Measurements from ENCODE around the gene NME4. TPM values are rescaled to one million over a fixed set of nuclear protein-coding genes. Genes with fewer than 3 reads are reported as not detected.
"Not testable (repeated sequence)": the region's sequence is repeated elsewhere in the genome, so short reads cannot be mapped to it uniquely, and the experiment has no call there.

NME4 gene
- polyA plus RNA-seq, 4 donors = 13.0 to 77.2 (median 34.9) TPM

- H3K27ac ChIP-seq (ENCODE audit: low read depth in 1 of 3, low read length in 2 of 3); H3K4me3 ChIP-seq (ENCODE audit: low read depth in 1 of 3, low read length in 3 of 3); DNase-seq; H3K9me3 ChIP-seq (ENCODE audit: control insufficient read depth in 2 of 2, insufficient read depth in 1 of 2, low read depth in 1 of 2, low read length in 1 of 2); H3K27me3 ChIP-seq (ENCODE audit: control insufficient read depth in 3 of 3, insufficient read depth in 3 of 3, low read length in 3 of 3); H3K4me1 ChIP-seq (ENCODE audit: control insufficient read depth in 3 of 3, insufficient read depth in 2 of 3, low read depth in 1 of 3, low read length in 2 of 3); FAIRE-seq: not testable (repeated sequence)
- peaks cover 3 to 28% (median 4%) of the 10 kb centered on the region in 3 donors for H3K36me3 ChIP-seq (ENCODE audit: control insufficient read depth in 3 of 3, insufficient read depth in 2 of 3, low read depth in 1 of 3, low read length in 3 of 3)
- 93 to 100% (median 96%) methylated on average over 3 of the region's 3 CpGs for WGBS, 3 donors
Observed at GRCh38 chr16:415170-415498, 18.1 kb downstream of the NME4 start.

DNA sequence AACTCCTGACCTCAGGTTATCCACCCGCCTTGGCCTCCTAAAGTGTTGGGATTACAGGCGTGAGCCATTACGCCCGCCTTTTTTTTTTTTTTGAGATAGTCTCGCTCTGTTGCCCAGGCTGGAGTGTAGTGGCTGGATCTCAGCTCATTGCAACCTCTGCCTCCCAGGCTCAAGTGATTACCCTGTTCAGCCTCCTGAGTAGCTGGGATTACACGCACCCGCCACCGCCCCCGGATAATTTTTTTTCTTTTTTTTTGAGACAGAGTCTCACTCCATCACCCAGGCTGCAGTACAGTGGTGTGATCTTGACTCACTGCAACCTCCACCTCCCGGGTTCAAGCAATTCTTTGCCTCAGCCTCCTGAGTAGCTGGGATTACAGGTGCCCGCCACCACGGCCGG, 25.2 kb downstream of the NME4 start:
- not testable (repeated sequence) for FAIRE-seq; H3K9me3 ChIP-seq (ENCODE audit: control insufficient read depth in 2 of 2, insufficient read depth in 1 of 2, low read depth in 1 of 2, low read length in 1 of 2)
- WGBS, 3 donors = 91 to 93% (median 93%) methylated on average over 12 to 13 of the region's 13 CpGs

GRCh38 chr16:424033-424622, 27.1 kb downstream of the NME4 start:
- no peaks in the 10 kb centered on the region for H3K36me3 ChIP-seq (ENCODE audit: control insufficient read depth in 3 of 3, insufficient read depth in 2 of 3, low read depth in 1 of 3, low read length in 3 of 3)
- no peaks in the 10 kb centered on the region for H3K9me3 ChIP-seq (ENCODE audit: control insufficient read depth in 2 of 2, insufficient read depth in 1 of 2, low read depth in 1 of 2, low read length in 1 of 2)
- peak overlapping the region in 1 of 3 donors; percentile 81 for H3K4me3 ChIP-seq (ENCODE audit: low read depth in 1 of 3, low read length in 3 of 3)
- 16 to 44% (median 26%) methylated on average over 20 of the region's 20 CpGs for WGBS, 3 donors
- FAIRE-seq = no peak
- H3K27me3 ChIP-seq (ENCODE audit: control insufficient read depth in 3 of 3, insufficient read depth in 3 of 3, low read length in 3 of 3) = peaks cover 0 to 13% (median 0%) of the 10 kb centered on the region in 3 donors
- peak; percentile 41 to 48 for DNase-seq
- H3K27ac ChIP-seq (ENCODE audit: low read depth in 1 of 3, low read length in 2 of 3) = peak overlapping the region in 1 of 3 donors; percentile 95
- H3K4me1 ChIP-seq (ENCODE audit: control insufficient read depth in 3 of 3, insufficient read depth in 2 of 3, low read depth in 1 of 3, low read length in 2 of 3) = peaks cover 0 to 25% (median 0%) of the 10 kb centered on the region in 3 donors

More for the DNA sequence above, 25.2 kb downstream of the NME4 start:
- H3K36me3 ChIP-seq (ENCODE audit: control insufficient read depth in 3 of 3, insufficient read depth in 2 of 3, low read depth in 1 of 3, low read length in 3 of 3); H3K27ac ChIP-seq (ENCODE audit: low read depth in 1 of 3, low read length in 2 of 3); H3K4me3 ChIP-seq (ENCODE audit: low read depth in 1 of 3, low read length in 3 of 3); DNase-seq: not testable (repeated sequence)
- Histone ChIP-seq H3K27me3 (ENCODE audit: control insufficient read depth in 3 of 3, insufficient read depth in 3 of 3, low read length in 3 of 3) (peaks cover 0 to 13% (median 0%) of the 10 kb centered on the region in 3 donors), H3K4me1 (ENCODE audit: control insufficient read depth in 3 of 3, insufficient read depth in 2 of 3, low read depth in 1 of 3, low read length in 2 of 3) (peaks cover 0 to 13% (median 0%) of the 10 kb centered on the region in 3 donors)

- Histone ChIP-seq H3K4me1 (ENCODE audit: control insufficient read depth in 3 of 3, insufficient read depth in 2 of 3, low read depth in 1 of 3, low read length in 2 of 3) (peaks cover 0 to 25% (median 0%) of the 10 kb centered on the region in 3 donors), H3K27me3 (ENCODE audit: control insufficient read depth in 3 of 3, insufficient read depth in 3 of 3, low read length in 3 of 3) (peaks cover 0 to 13% (median 0%) of the 10 kb centered on the region in 3 donors), H3K27ac (ENCODE audit: low read depth in 1 of 3, low read length in 2 of 3) (peak overlapping the region; percentile 21 to 95 (median 94)), H3K4me3 (ENCODE audit: low read depth in 1 of 3, low read length in 3 of 3) (peak overlapping the region; percentile 72 to 81 (median 78)), H3K36me3 (ENCODE audit: control insufficient read depth in 3 of 3, insufficient read depth in 2 of 3, low read depth in 1 of 3, low read length in 3 of 3) (no peaks in the 10 kb centered on the region), H3K9me3 (ENCODE audit: control insufficient read depth in 2 of 2, insufficient read depth in 1 of 2, low read depth in 1 of 2, low read length in 1 of 2) (no peaks in the 10 kb centered on the region)
- no peak for FAIRE-seq
- DNase-seq = peak in 1 of 2 donors; percentile 42
- WGBS, 3 donors = 5 to 11% (median 9%) methylated on average over 31 of the region's 31 CpGs
Observed at GRCh38 chr16:424623-425081, 27.7 kb downstream of the NME4 start.

GRCh38 chr16:425082-425718, 28.2 kb downstream of the NME4 start, which contains the start of gene RAB11FIP3:
TSS of gene RAB11FIP3 (plus strand) at chr16:425649. CDS start at chr16:426007, 358 bp downstream.
- no peak for FAIRE-seq
- H3K9me3 ChIP-seq (ENCODE audit: control insufficient read depth in 2 of 2, insufficient read depth in 1 of 2, low read depth in 1 of 2, low read length in 1 of 2) = no peaks in the 10 kb centered on the region
- WGBS, 3 donors = 0 to 1% (median 1%) methylated on average over 62 to 77 of the region's 77 CpGs

GRCh38 chr16:425740-426114, 28.7 kb downstream of the NME4 start:
- H3K27me3 ChIP-seq (ENCODE audit: control insufficient read depth in 3 of 3, insufficient read depth in 3 of 3, low read length in 3 of 3) = peaks cover 0 to 11% (median 0%) of the 10 kb centered on the region in 3 donors
- 0 to 1% (median 1%) methylated on average over 12 to 63 of the region's 63 CpGs for WGBS, 3 donors
- H3K36me3 ChIP-seq (ENCODE audit: control insufficient read depth in 3 of 3, insufficient read depth in 2 of 3, low read depth in 1 of 3, low read length in 3 of 3) = peaks cover 0 to 3% (median 0%) of the 10 kb centered on the region in 3 donors
- peak overlapping the region in 2 of 3 donors; percentile 94 to 95 for H3K27ac ChIP-seq (ENCODE audit: low read depth in 1 of 3, low read length in 2 of 3)
- no peaks in the 10 kb centered on the region for H3K9me3 ChIP-seq (ENCODE audit: control insufficient read depth in 2 of 2, insufficient read depth in 1 of 2, low read depth in 1 of 2, low read length in 1 of 2)
- H3K4me3 ChIP-seq (ENCODE audit: low read depth in 1 of 3, low read length in 3 of 3) = peak overlapping the region; percentile 72 to 81 (median 78)
- DNase-seq = no peak
- peaks cover 0 to 25% (median 0%) of the 10 kb centered on the region in 3 donors for H3K4me1 ChIP-seq (ENCODE audit: control insufficient read depth in 3 of 3, insufficient read depth in 2 of 3, low read depth in 1 of 3, low read length in 2 of 3)
- FAIRE-seq = no peak

More at GRCh38 chr16:425082-425718, 28.2 kb downstream of the NME4 start, which contains the start of gene RAB11FIP3:
- Histone ChIP-seq H3K4me3 (ENCODE audit: low read depth in 1 of 3, low read length in 3 of 3) (peak within 1 kb of the TSS; percentile 72 to 81 (median 78)), H3K36me3 (ENCODE audit: control insufficient read depth in 3 of 3, insufficient read depth in 2 of 3, low read depth in 1 of 3, low read length in 3 of 3) (no peaks in the 10 kb centered on the region), H3K27me3 (ENCODE audit: control insufficient read depth in 3 of 3, insufficient read depth in 3 of 3, low read length in 3 of 3) (peaks cover 0 to 13% (median 0%) of the 10 kb centered on the region in 3 donors), H3K4me1 (ENCODE audit: control insufficient read depth in 3 of 3, insufficient read depth in 2 of 3, low read depth in 1 of 3, low read length in 2 of 3) (peaks cover 0 to 25% (median 0%) of the 10 kb centered on the region in 3 donors), H3K27ac (ENCODE audit: low read depth in 1 of 3, low read length in 2 of 3) (peak within 1 kb of the TSS; percentile 21 to 95 (median 94))
- peak; percentile 69 to 93 for DNase-seq

DNA sequence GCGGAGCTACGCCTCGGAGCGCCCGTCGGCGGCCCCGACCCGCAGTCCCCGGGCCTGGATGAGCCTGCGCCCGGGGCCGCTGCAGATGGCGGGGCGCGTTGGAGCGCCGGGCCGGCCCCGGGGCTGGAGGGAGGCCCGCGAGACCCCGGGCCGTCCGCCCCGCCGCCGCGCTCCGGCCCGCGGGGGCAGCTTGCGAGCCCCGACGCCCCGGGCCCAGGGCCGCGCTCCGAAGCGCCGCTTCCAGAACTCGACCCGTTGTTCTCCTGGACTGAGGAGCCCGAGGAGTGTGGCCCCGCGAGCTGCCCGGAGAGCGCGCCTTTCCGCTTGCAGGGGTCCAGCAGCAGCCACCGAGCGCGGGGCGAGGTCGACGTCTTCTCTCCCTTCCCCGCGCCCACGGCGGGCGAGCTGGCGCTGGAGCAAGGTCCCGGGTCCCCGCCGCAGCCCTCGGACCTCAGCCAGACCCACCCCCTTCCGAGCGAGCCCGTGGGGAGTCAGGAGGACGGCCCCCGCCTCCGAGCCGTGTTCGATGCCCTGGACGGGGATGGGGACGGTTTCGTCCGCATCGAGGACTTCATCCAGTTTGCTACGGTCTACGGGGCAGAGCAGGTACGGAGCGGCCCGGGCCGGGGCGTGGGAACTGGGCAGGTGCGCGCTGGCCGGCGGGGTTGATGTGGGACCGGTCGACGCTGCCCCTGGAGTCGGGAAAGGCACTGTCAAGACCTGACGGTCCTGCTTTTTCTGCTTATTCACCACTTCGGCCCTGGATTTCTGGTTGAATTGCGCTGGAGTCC, 29.3 kb downstream of the NME4 start:
- Histone ChIP-seq H3K27ac (ENCODE audit: low read depth in 1 of 3, low read length in 2 of 3) (peak overlapping the region in 1 of 3 donors; percentile 69), H3K4me3 (ENCODE audit: low read depth in 1 of 3, low read length in 3 of 3) (peak overlapping the region; percentile 60 to 78 (median 72)), H3K9me3 (ENCODE audit: control insufficient read depth in 2 of 2, insufficient read depth in 1 of 2, low read depth in 1 of 2, low read length in 1 of 2) (no peaks in the 10 kb centered on the region), H3K36me3 (ENCODE audit: control insufficient read depth in 3 of 3, insufficient read depth in 2 of 3, low read depth in 1 of 3, low read length in 3 of 3) (peaks cover 0 to 4% (median 0%) of the 10 kb centered on the region in 3 donors), H3K4me1 (ENCODE audit: control insufficient read depth in 3 of 3, insufficient read depth in 2 of 3, low read depth in 1 of 3, low read length in 2 of 3) (peaks cover 0 to 25% (median 0%) of the 10 kb centered on the region in 3 donors), H3K27me3 (ENCODE audit: control insufficient read depth in 3 of 3, insufficient read depth in 3 of 3, low read length in 3 of 3) (peaks cover 0 to 10% (median 0%) of the 10 kb centered on the region in 3 donors)
- DNase-seq (peak in 1 of 2 donors; percentile 60), FAIRE-seq (no peak)
- WGBS, 3 donors = 0 to 1% (median 1%) methylated on average over 52 to 97 of the region's 97 CpGs

GRCh38 chr16:426906-427249, 29.9 kb downstream of the NME4 start:
- H3K4me1 ChIP-seq (ENCODE audit: control insufficient read depth in 3 of 3, insufficient read depth in 2 of 3, low read depth in 1 of 3, low read length in 2 of 3) = peaks cover 0 to 25% (median 0%) of the 10 kb centered on the region in 3 donors
- H3K4me3 ChIP-seq (ENCODE audit: low read depth in 1 of 3, low read length in 3 of 3) = peak overlapping the region in 2 of 3 donors; percentile 60 to 78
- no peak for FAIRE-seq
- 7 to 19% (median 11%) methylated on average over 11 to 13 of the region's 13 CpGs for WGBS, 3 donors
- no peaks in the 10 kb centered on the region for H3K9me3 ChIP-seq (ENCODE audit: control insufficient read depth in 2 of 2, insufficient read depth in 1 of 2, low read depth in 1 of 2, low read length in 1 of 2)
- H3K27me3 ChIP-seq (ENCODE audit: control insufficient read depth in 3 of 3, insufficient read depth in 3 of 3, low read length in 3 of 3) = peaks cover 0 to 10% (median 0%) of the 10 kb centered on the region in 3 donors
- H3K27ac ChIP-seq (ENCODE audit: low read depth in 1 of 3, low read length in 2 of 3) = peak overlapping the region in 1 of 3 donors; percentile 69
- no peak for DNase-seq
- H3K36me3 ChIP-seq (ENCODE audit: control insufficient read depth in 3 of 3, insufficient read depth in 2 of 3, low read depth in 1 of 3, low read length in 3 of 3) = peaks cover 0 to 5% (median 0%) of the 10 kb centered on the region in 3 donors

Data from small intestine (tissue), 7 donors.